ENCODE results near the gene MRPS2.

Gene MRPS2

DNA sequence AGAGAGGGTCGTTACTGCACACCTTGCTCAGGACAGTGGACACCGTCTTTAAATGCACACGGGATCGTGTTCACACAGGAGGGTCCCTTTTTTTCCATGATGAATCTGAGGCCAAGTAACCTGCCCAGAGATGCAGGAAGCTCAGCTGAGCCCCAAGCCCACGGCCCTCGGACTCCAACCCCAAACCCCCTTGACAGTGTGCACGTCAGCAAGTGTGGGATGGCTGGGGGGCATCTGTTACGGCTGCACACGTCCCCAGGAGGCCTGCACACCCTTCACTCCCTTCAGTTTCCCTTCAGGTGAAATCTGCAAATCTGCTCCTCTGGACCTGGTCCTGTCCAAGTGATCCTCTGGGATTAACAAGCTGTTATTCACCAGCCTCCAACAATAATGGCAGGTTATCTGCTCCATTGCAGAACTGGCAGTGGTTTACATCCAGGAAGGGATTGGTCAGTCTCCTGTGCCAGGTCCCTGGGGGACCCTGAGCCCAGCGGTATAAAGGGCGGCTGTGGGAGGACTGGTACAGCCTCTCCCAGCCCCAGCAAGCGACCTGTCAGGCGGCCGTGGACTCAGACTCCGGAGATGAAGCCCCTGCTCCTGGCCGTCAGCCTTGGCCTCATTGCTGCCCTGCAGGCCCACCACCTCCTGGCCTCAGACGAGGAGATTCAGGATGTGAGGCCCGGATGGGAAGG, 20.6 kb downstream of the MRPS2 start, which contains the start of gene LCN1:
TSS of gene LCN1 (plus strand) at position 525 of the 692 bp plus-strand sequence. CDS start at position 583, 58 bp downstream.
- H3K27ac ChIP-seq, result no peak within 1 kb of the TSS
- in situ Hi-C loops (cut with HindIII; ENCODE audit: low pct_ligation_motif_present, low sequenced_read_pairs), result no loop called here
- no peaks in the 10 kb centered on the region for H3K36me3 ChIP-seq (replicated peaks)
- H3K4me3 ChIP-seq (ENCODE audit: low read depth, low read length), result no peak within 1 kb of the TSS
- TF ChIP-seq, protein P1, sequence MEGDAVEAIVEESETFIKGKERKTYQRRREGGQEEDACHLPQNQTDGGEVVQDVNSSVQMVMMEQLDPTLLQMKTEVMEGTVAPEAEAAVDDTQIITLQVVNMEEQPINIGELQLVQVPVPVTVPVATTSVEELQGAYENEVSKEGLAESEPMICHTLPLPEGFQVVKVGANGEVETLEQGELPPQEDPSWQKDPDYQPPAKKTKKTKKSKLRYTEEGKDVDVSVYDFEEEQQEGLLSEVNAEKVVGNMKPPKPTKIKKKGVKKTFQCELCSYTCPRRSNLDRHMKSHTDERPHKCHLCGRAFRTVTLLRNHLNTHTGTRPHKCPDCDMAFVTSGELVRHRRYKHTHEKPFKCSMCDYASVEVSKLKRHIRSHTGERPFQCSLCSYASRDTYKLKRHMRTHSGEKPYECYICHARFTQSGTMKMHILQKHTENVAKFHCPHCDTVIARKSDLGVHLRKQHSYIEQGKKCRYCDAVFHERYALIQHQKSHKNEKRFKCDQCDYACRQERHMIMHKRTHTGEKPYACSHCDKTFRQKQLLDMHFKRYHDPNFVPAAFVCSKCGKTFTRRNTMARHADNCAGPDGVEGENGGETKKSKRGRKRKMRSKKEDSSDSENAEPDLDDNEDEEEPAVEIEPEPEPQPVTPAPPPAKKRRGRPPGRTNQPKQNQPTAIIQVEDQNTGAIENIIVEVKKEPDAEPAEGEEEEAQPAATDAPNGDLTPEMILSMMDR (IDR thresholded peaks at IDR 0.05; ENCODE audit: low read depth, low read length, missing control alignments), result no peak
- H3K27me3 ChIP-seq (replicated peaks), result no peaks in the 10 kb centered on the region
- no peak for DNase-seq

DNA sequence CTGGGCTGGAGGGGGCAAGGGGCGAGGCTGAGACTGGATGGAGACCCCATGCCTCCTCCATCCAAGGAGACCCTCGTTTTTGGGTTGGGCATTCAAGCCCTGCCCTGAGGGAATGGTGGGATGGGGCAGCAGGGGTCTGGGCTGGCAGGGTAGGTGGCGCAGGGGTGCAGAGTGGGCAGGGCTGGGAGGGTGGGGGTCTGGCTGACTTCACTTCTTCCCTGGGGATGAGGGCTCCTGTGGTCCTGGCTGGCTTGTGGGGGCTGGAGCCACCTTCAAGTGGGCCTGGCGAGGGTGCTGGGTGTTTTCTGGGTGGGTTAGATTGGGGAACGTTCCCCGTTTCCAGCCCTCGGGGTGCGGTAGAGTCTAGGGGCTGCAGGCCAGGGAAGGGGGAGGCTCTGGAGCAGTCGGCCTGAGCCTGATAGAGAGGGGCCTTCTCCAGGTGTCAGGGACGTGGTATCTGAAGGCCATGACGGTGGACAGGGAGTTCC, 21.2 kb downstream of the MRPS2 start:
- Histone ChIP-seq H3K36me3 (replicated peaks) (no peaks in the 10 kb centered on the region), H3K27me3 (replicated peaks) (no peaks in the 10 kb centered on the region), H3K4me3 (ENCODE audit: low read depth, low read length) (no peak overlapping the region), H3K27ac (no peak overlapping the region)
- in situ Hi-C loops (cut with HindIII; ENCODE audit: low pct_ligation_motif_present, low sequenced_read_pairs), result no loop called here
- DNase-seq, result no peak
- TF ChIP-seq, protein P1 (IDR thresholded peaks at IDR 0.05; ENCODE audit: low read depth, low read length, missing control alignments), result no peak

DNA sequence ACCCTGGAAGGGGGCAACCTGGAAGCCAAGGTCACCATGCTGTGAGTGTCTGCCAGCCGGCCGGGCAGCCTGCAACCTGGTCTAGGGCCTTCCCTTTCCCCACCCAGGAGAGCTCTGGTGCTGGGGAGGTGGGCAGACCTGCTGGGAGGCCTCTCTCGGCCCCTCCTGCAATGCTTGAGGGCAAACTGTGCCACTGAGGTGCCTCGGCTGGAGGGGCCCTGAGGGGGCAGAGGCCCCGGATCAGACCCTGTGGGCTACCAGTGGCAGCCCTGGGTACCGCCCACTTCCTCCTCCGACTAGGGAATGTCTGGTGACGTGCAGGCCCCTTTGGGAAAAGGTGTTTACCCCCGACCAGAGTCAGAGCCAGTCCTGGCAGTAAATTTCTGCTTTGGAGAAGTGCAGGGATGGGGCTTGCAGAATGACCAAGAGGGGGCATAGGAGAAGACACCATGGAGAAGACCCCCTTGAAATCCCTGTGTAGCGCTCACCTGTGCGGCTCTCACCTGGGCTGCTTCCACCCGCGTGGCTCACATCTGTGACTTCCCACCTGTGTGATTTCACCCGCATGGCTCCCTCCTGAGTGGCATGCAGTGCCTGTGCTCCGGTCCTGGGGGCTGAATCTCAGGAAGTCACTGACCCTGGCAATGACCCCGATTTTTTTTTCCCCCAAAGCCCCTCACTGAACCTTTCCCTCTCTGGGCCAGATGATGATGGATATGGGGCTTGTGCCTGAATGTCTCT, 21.8 kb downstream of the MRPS2 start:
- no peak for DNase-seq
- TF ChIP-seq, protein P1 (IDR thresholded peaks at IDR 0.05; ENCODE audit: low read depth, low read length, missing control alignments), result no peak
- Histone ChIP-seq H3K36me3 (replicated peaks) (no peaks in the 10 kb centered on the region), H3K27me3 (replicated peaks) (no peaks in the 10 kb centered on the region), H3K27ac (no peak overlapping the region), H3K4me3 (ENCODE audit: low read depth, low read length) (no peak overlapping the region)
- in situ Hi-C loops (cut with HindIII; ENCODE audit: low pct_ligation_motif_present, low sequenced_read_pairs), result no loop called here

DNA sequence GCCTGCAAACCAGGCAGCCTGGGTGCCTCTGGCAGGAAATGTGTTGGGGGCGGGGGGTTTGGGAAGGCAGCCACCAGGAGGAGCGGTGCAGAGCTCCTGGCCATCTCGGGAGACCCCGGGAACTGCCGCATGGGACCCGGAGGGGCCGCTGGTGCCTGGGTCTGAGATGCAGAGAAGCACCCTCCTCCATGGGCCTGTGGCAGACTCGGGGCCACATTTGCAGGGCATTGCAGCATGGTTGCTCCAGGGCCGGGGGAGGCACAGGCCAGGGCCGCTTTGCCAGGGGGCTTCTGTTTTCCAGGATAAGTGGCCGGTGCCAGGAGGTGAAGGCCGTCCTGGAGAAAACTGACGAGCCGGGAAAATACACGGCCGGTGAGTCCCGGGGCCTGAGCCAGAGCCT, 22.4 kb downstream of the MRPS2 start:
- H3K36me3 ChIP-seq (replicated peaks), result no peaks in the 10 kb centered on the region
- H3K27me3 ChIP-seq (replicated peaks), result no peaks in the 10 kb centered on the region
- DNase-seq, result no peak
- no peak overlapping the region for H3K27ac ChIP-seq
- TF ChIP-seq, protein P1 (IDR thresholded peaks at IDR 0.05; ENCODE audit: low read depth, low read length, missing control alignments), result no peak
- in situ Hi-C loops (cut with HindIII; ENCODE audit: low pct_ligation_motif_present, low sequenced_read_pairs), result no loop called here
- no peak overlapping the region for H3K4me3 ChIP-seq (ENCODE audit: low read depth, low read length)

DNA sequence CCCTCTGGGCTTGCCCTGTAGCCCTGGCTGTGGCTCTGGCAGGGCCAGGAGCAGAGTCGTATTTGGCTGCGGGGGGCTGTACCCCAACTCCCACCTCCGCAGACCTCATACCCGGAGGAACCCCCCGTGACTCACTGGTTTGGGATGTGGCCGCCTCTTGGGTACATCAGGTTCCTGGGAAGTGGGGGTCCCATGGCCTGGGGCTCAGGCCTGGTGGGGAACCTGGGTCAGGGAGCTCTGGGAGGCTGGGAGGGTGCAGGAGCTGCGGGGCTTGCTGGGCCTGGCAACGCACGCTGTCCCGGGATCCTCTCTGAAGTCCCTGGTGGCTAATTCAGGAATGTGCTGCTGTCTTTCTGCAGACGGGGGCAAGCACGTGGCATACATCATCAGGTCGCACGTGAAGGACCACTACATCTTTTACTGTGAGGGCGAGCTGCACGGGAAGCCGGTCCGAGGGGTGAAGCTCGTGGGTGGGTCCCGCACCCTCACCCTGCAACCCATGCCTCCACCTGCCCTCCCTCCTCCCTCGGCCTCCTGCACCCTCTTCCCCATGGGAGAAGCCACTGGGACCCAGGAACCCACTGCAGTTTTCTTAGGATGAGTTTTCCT, 23.1 kb downstream of the MRPS2 start:
- H3K27ac ChIP-seq, result no peak overlapping the region
- H3K4me3 ChIP-seq (ENCODE audit: low read depth, low read length), result no peak overlapping the region
- no peaks in the 10 kb centered on the region for H3K27me3 ChIP-seq (replicated peaks)
- in situ Hi-C loops (cut with HindIII; ENCODE audit: low pct_ligation_motif_present, low sequenced_read_pairs), result no loop called here
- H3K36me3 ChIP-seq (replicated peaks), result no peaks in the 10 kb centered on the region
- DNase-seq, result no peak
- TF ChIP-seq, protein P1 (IDR thresholded peaks at IDR 0.05; ENCODE audit: low read depth, low read length, missing control alignments), result peak; percentile 8

All from brain microvascular endothelial cell (primary cell).